Measurements from ENCODE around the gene ATAT1.

Gene ATAT1

DNA sequence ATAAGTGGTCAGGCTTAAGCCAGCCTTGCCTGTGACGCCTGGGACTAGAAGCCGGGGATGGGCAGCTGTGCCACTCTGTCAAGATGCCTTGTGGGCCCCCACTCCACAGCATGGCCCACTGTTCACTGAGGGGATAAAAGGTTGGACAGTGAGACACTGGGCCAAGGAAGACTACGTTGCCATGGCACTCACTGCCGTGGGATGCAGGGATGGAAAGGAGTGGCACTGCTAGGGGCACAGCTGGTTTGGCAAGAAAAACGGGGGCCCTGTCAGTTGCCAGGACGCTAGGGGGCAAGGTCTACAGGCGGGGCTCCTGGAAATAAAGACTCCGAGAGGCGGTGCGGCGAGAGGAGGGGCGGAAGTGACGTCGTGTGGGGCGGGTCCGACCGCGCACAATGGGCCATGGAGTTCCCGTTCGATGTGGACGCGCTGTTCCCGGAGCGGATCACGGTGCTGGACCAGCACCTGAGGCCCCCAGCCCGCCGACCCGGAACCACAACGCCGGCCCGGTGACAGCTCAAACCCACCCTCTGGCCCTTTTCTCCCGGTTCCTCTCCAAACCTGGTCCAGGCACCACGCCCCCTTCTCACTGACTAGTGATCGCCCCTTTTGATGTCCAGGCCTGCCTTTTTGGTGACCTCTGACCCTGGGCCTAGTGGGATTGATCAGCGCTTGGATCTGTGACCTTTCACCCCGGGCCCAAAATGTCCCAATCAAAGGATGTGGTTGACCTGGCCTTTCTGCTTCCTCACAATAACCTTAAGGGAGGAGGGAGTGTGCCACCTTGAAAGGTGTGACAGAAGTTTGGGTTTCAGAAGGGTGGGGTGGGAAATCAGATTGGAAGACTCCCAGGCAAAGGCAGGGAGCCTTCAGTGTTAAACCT, at the start of gene ATAT1:
TSS of gene ATAT1 (plus strand) at position 391 of the 883 bp plus-strand sequence.
- peak; percentile 82 for DNase-seq (ENCODE audit: low spot score)

DNA sequence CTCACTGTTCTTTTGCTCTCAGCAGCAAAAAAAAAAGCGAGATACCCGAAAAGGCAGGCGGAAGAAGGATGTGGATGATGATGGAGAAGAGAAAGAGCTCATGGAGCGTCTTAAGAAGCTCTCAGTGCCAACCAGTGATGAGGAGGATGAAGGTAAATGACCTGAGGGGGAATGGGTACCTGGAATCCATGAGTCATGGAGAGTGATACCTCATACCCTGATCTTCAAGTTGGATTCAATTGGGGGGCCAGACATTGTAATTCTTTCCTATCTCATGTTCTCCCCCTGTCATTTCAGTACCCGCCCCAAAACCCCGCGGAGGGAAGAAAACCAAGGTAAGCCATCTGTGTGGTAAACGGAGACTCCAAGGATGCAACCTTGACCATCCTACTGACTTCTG, 48.6 kb upstream of the ATAT1 start:
- no peak for DNase-seq (ENCODE audit: low spot score)

DNA sequence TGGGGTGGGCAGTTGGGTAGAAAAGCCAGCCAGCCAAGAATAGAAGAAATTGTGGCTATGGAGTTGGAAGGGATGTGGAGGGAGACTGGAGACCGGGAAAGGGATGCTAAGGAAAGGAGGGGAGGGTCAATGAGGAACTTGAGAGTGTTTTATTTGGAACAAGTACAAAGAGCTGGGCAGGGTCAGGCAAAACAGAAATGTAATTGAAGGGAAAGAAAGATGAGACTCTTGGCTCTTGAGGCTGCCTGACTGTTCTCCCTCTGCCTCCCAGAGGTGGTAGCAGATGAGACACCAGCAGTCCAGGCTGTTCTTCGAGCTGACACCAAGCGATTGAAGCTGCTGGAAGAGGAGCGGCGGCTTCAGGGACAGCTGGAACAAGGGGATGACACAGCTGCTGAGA, 42.8 kb upstream of the ATAT1 start:
- no peak for DNase-seq (ENCODE audit: low spot score)

DNA sequence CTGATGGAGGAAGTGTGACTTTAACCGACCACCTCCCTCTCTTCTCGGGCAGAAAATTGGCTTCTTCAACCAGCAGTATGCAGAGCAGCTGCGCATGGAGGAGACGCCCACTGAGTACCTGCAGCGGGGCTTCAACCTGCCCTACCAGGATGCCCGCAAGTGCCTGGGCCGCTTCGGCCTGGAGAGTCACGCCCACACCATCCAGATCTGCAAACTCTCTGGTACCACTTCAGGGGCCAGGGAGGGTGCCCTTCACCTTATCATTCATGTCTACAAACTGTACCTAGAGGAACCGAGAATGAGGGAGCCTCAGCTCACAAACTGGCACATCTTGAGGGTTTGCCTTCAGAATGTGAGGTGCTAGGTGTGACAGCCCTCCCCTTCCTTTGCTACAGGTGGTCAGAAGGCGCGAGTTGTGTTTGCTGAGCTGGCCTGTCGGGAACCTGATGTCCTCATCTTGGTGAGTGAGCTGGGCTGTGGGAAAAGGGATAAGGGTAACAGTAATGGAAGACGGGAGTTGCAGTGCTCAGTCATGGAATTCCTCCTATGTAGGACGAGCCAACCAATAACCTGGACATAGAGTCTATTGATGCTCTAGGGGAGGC, 36.8 kb upstream of the ATAT1 start:
- no peak for DNase-seq (ENCODE audit: low spot score)

DNA sequence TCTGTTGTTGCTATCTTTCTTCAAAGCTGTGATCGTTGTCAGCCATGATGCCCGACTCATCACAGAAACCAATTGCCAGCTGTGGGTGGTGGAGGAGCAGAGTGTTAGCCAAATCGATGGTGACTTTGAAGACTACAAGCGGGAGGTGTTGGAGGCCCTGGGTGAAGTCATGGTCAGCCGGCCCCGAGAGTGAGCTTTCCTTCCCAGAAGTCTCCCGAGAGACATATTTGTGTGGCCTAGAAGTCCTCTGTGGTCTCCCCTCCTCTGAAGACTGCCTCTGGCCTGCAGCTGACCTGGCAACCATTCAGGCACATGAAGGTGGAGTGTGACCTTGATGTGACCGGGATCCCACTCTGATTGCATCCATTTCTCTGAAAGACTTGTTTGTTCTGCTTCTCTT, 36.2 kb upstream of the ATAT1 start:
- DNase-seq (ENCODE audit: low spot score) = no peak

DNA sequence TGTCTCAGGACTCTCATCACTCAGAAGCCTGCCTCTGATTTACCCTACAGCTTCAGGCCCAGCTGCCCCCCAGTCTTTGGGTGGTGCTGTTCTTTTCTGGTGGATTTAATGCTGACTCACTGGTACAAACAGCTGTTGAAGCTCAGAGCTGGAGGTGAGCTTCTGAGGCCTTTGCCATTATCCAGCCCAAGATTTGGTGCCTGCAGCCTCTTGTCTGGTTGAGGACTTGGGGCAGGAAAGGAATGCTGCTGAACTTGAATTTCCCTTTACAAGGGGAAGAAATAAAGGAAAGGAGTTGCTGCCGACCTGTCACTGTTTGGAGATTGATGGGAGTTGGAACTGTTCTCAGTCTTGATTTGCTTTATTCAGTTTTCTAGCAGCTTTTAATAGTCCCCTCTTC, 35.7 kb upstream of the ATAT1 start:
- DNase-seq (ENCODE audit: low spot score) = no peak

DNA sequence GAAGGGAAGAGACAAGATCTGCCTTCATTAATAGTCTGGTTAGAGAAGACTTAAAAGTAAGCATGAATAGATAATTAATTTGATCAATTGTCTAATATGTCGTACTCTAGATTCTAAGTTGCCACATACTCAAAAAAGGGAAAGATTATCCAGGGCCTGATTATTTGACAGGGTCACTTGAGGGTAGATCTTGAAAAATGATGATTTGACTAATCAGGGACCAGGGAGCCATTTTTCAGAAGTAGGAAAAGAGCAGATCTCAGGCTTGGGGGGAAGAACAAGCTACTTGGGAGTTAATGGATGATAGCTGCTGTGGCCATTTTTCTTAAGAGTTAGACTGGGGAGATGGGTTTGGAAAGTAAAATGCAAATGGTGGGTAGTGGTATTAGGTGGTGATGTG, 34.4 kb upstream of the ATAT1 start:
- no peak for DNase-seq (ENCODE audit: low spot score)

DNA sequence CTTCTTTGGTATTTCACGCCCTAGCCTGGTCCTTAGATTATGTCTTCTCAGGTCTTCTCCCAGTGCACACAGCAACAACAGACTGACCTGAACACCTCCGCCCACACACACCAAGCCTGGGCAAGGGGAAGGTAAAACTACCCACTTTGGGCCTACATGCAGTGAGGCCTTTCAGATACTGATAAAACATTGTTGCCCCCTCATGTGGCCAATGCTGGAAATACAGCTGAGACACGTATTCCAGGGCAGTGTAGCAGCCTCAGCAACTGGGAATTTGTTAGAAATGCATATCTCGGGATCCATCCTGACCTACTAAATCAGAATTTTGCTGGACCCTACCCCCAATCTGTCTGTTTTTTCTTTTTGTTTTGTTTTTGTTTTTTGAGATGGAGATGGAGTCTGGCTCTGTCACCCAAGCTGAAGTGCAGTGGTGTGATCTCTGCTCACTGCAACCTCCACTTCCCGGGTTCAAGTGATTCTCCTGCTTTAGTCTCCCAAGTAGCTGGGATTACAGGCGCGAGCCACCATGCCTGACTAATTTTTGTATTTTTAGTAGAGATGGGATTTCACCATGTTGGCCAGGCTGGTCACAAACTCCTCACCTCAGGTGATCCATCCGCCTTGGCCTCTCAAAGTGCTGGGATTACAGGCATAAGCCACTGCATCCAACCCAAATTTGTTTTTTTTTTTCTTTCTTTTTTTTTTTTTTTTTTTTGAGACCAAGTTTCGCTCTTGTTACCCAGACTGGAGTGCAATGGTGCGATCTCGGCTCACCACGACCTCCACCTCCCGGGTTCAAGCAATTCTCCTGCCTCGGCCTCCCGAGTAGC, 29.1 kb upstream of the ATAT1 start:
- DNase-seq (ENCODE audit: low spot score) = peak; percentile 69

DNA sequence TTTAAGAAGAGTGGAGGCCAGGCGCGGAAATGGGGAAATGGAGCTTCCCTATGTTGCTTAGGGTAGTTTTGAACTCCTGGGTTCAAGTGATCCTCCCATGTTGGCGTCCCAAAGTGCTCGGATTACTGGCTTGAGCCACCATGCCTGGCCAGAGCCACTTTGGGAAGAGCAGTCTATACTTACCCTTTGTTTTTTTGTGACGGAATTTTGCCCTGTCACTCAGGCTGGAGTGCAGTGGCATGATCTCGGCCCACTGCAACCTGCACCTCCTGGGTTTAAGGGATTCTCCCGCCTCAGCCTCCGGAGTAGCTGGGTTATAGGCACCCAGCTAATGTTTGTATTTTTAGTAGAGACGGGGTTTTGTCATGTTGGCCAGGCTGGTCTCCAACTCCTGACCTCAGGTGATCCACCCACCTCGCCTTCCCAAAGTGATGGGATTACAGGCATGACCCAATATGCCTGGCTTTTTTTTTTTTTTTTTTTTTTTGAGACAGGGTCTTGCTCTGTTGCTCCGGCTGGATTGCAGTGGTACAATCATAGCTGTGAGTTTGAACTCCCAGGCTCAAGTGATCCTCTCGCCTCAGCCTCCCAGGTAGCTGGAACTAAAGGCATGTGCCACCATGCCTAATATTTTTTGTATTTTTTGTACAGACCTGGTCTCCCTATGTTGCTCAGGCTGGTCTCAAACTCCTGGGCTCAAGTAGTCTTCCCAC, 27.6 kb upstream of the ATAT1 start:
- no peak for DNase-seq (ENCODE audit: low spot score)

DNA sequence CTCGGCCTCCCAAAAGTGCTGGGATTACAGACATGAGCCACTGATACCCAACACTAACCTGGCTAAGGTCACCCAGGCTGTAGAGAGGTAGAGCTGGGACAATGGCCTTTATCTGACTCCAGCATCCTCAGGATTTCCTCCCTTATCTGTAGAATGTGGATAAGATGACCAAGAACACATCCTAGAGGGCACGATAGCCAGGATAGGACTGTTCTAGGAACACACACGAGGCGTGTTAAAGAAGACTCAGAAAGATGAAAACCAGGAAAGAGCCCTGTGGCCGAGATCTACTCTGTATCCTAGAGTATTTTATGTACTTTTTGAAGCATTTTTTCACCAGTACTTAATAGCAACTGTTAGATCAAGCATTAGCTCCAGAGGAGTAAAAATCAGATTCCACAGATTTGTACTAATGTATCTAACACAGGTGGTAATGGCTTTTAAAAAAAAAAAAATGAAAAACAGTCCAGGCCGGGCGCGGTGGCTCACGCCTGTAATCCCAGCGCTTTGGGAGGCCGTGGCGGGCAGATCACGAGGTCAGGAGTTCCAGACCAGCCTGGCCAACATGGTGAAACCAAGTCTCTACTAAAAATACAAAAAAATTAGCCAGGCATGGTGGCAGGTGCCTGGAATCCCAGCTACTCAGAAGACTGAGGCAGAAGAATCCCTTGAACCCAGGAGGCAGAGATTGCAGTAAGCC, 26.9 kb upstream of the ATAT1 start:
- DNase-seq (ENCODE audit: low spot score) = no peak

DNA sequence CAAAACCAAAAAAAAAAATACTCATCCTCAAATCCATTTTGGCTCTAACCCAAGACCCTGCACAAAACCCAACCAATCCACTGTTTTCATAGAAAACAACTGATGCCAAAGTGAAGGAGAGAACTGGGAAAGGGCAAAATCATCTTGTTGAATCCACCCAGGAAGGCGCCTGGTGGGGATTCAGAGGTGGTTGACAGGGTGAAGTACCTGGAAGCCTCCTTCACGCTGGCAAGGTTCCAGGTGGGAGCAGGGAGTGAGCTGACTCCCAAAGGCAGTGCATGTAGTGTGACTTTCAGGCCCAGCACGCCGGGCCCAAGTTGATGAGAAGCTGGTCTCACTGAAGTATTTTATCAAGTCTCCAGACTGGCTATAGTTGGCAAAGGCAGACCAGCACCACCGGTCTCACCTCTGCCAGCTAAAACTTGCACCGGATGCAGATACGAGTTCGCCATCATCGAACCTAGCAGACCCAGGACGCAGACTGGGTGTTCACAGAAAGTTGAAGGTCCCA, 26.2 kb upstream of the ATAT1 start:
- DNase-seq (ENCODE audit: low spot score) = no peak

DNA sequence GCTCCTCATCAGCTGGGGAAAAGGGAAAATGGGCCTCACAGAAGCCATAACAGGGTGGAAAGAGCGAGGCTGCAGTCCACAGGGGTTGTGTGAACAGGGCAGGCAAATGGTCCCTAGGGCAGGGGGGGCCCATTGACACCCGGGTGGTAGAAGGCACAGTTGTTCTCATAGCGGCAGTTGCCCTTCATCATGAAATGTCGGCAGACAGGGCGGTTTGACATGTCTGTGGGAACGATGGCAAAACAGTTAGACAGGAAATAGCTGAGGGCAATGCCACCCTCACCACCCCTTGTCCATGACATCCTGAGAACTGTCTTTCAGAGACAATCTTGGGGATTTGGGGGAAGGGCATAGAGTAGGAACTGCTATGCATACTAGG, 25.2 kb upstream of the ATAT1 start:
- DNase-seq (ENCODE audit: low spot score) = no peak

DNA sequence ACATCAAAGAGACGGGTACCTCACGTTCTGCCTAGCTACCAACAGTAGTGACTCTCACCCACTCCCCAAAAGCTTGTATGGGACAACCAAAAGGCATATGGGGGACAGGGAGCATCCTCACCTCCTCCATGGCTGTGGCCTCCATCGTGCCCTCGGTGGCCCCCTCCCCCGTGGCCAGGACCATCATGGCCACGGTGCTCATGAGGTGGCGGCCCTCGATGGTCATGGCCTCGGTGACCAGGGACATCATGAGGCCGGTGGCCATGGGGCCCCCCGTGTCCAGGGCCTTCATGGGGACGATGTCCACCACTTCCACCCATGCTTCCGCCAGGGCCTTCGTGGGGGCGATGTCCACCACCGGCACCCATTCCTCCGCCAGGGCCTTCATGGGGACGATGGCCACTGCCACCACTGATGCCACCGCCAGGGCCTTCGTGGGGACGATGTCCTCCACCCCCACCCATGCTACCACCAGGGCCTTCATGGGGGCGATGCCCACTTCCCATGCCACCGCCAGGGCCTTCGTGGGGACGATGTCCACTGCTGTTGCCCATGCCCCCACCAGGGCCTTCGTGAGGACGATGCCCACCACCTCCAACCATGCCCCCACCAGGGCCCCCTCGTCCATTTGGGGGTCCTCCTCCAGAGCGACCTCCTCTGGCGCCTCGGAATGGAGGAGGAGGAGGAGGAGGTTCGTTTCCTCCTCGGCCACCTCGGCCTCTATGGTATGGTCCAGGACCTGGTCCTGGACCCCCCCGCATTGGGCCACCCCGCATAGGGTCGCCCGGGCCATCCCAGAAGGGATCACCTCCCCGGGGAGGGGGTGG, 24.6 kb upstream of the ATAT1 start:
- no peak for DNase-seq (ENCODE audit: low spot score)

DNA sequence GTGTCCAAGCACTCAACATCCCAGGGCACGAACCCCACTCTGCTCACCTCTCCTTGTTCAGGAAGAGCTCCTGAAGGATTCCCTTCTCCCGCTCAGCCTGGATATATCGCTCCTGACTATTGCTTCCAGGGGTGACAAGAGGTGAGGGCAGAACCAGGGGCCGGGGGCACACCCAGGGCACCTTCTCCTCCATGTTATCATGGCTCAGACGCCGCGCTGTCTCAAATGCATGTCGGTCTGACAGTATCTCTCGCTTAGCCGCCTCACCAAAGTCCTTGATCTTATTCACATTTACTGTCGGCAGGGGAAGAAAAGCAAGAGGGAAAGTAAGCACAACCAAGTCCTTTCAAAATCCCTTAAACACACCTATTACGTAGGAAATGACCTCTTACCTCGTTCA, 22.7 kb upstream of the ATAT1 start:
- no peak for DNase-seq (ENCODE audit: low spot score)

DNA sequence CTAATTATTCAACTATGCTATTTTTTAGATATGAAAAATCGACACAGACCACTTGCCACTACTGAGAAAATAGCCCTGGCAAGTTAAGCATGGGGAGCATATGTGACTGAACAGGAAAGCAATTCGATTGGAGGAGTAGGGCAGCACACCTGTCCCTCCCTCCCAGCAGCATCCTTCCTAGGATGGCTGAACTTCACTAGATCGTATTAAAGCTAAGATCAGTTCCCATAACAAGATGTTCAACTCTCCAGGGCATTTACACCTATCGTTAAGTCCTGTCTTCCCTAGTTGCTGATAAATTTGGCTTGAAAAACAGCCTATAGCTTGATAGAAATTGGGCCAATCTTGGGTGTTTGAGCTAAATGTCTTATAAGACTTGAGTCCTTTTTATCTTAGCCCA, 16.6 kb upstream of the ATAT1 start:
- DNase-seq (ENCODE audit: low spot score) = no peak

DNA sequence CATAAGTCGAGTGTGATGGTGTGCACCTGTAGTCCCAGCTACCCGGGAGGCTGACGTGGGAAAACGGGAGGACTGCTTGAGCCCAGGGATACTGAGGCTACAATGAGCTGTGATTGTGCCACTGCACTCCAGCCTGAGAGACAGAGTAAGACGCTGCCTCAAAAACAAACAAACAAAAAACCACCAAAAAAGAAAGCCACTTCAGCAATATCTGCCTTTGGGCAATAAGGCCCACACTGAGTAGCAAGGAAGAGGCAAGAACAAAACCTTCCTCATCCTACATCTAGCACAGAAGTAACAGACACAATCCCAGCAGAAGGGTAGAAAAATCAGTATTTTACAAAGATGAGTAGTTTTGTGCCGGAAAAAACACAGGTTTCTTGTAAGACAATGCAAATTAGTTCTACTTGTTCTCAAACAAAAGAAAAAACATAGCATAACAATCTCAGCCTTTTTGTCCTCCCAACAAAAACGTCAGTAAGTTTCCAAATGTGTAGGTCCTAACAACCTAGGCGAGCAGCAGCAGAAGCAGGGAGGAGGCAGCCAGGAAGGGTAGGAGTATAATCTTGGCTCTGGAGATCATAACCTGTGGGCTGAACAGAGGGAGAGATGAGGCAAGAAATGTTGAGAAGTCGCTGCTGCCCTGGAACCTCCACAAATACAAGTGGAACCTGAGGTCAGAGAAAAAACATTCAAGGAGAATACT, 15.4 kb upstream of the ATAT1 start:
- no peak for DNase-seq (ENCODE audit: low spot score)

DNA sequence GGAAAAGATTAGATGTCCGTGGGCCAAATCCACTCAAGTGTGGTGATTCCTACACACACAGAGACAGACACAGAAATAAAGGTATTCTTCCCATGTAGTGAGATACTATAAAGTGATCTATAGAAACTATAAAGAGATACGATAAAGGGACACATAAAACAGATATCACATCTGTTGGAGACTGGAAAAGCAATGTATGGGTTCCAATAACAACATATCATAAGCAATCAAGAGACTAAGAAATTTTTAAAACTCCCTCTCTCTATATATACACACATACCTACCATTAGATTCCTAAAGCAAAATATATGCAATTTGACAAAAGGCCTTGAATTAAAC, 14.8 kb upstream of the ATAT1 start:
- no peak for DNase-seq (ENCODE audit: low spot score)

DNA sequence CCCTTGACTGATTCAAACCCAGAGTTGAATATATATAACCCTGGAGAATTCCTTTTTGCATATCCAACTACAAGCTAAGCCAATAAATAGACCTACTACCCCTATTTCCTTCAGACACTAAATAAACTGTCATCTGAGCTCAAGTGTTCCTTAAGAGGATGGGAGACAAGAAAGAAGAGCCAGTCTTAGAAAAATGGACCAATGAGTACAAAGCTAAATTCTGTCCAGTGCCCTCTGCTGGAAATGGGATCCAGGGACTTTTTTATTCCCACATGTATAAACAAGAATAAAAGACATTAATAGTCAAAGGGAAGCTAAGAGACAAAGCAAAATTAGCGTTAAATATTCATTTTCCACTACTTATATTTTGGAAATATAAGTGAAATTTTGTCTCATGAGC, 14.5 kb upstream of the ATAT1 start:
- no peak for DNase-seq (ENCODE audit: low spot score)

DNA sequence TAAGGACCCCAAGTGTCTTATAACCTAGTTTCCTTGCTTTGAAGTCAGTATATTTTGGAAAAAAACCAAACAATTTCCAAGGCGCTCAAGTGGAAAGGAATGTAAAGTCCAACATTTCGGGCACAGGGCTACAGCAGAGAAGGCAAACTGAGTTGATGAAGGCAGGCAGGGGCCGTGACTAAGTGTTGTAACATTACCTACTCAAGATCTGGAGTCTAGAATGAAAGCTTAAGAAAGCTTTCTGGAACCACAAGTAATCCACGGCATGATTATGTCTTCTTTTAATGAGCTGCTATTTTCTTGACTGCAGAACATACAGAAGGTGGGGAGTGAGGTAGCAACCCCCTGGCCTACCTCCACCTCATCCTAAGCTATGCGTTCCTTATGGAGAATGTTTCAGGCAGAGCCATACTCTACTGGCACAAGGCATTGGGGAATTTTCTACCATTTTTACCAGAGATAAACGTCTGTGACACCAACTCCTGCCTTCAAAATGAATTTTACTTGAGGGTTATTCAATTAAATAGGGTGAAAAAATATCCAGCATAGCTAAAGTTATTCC, 13.9 kb upstream of the ATAT1 start:
- no peak for DNase-seq (ENCODE audit: low spot score)
